Kidney glomerular epithelial cell (primary cell): ENCODE results near the gene LUC7L2.
A peak's percentile ranks its signal among the peaks of the same experiment; 100 is the strongest.
"Not testable (repeated sequence)": the region's sequence is repeated elsewhere in the genome, so short reads cannot be mapped to it uniquely, and the experiment has no call there.

Source experiments
- DNase-seq: peaks from one replicate; lab custom pipeline; 2025; lab: John Stamatoyannopoulos, UW

Gene LUC7L2, protein sequence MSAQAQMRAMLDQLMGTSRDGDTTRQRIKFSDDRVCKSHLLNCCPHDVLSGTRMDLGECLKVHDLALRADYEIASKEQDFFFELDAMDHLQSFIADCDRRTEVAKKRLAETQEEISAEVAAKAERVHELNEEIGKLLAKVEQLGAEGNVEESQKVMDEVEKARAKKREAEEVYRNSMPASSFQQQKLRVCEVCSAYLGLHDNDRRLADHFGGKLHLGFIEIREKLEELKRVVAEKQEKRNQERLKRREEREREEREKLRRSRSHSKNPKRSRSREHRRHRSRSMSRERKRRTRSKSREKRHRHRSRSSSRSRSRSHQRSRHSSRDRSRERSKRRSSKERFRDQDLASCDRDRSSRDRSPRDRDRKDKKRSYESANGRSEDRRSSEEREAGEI

GRCh38 chr7:139359366-139360209, at the start of gene LUC7L2:
Gene LUC7L2 (plus strand): TSS chr7:139359894. CDS start chr7:139360262, 368 bp downstream.
- DNase-seq = peak; percentile 97

GRCh38 chr7:139317939-139318505, 41.7 kb upstream of the LUC7L2 start:
- no peak for DNase-seq

GRCh38 chr7:139321071-139321745, 38.5 kb upstream of the LUC7L2 start:
- no peak for DNase-seq

DNA sequence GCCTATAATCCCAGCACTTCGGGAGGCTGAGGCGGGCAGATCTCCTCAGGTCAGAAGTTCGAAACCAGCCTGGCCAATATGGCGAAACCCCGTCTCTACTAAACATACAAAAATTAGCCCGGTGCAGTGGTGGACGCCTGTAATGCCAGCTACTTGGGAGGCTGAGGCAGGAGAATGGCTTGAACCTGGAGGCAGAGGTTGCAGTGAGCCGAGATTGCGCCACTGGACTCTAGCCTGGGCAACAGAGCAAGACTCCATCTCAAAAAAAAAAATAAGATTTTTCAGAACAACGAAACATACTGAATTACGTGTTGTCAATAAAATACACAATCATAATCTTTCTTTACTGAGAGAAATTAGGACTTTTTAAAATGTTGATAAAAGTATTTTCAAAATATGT, 35.0 kb upstream of the LUC7L2 start:
- not testable (repeated sequence) for DNase-seq

DNA sequence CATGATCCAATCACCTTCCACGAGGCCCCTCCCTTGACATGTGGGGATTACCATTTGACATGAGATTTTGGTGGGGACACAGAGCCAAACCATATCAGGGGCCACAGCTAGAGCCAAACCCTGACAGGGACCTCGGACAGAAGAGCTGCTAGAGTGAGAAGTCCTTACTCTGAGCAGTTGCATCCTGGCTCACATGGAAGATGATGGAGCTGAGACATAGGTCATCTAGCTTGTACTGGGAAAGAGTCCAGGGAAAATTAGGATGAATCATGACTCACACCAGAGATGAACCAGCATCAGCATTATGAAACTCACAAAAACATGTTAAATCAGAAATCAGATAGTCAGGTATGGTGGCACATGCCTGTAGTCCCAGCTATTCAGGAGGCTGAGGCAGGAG, 31.3 kb upstream of the LUC7L2 start:
- DNase-seq = peak; percentile 5

DNA sequence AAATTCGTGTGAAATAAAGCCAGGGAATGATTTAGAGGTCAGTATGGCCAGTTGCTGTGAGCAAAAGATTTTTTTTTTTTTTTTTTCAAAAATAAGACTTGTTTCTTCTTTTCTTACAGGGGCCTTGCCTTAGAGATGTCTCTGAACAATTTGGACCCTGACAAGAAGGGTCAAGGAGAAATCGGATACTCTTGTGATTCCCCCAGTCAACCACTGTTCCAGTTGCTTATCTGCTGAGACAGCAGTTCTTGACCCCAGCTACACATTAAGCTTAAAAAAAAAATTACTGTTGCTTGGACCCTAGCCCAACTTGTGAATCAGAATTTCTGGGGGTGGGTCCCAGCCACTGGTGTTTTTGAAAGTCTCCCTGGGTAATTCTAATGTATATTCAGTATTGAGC, 30.6 kb upstream of the LUC7L2 start:
- no peak for DNase-seq

DNA sequence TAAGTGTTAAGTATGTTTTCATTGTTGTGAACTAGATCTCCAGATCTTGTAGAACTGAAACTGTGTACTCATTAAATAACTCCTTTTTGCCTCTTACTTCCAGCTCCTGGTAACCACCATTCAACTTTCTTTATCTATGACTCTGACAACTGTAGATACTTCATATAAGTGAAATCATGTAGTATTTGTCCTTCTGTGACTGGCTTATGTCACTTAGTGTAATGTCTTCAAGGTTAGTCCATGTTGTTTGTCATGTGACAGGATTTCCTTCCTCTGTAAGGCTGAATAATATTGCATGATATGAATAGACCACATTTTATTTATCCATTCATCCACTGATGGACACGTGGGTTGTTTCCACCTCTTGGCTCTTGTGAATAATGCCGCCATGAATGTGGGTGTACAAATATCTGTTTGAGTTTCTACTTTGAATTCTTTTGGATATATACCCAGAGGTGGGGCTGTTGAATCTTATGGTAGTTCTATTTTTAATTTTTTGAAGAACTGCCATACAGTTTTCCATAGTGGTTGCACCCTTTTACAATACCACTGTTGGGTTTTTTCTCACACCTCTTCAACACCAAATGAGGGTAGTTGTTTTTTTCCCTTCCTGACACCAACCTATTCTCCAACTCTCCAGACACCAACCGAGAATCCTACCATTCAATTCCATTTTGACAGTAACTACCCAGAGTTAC, 29.2 kb upstream of the LUC7L2 start:
- DNase-seq = no peak

GRCh38 chr7:139332697-139333359, 26.9 kb upstream of the LUC7L2 start:
- DNase-seq = no peak

DNA sequence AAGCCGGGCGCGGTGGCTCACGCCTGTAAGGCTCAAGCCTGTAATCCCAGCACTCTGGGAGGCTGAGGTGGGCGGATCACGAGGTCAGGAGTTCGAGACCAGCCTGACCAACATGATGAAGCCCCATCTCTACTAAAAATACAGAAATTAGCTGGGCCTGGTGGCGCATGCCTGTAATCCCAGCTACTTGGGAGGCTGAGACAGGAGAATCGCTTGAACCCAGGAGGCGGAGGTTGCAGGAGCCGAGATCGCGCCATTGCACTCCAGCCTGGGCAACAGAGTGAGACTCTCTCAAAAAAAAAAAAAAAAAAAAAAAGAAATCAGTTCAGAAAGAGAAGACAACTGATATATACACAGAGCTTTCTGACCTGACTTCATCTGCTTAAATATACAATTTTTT, 26.3 kb upstream of the LUC7L2 start:
- DNase-seq = not testable (repeated sequence)

- no peak for DNase-seq
Observed at GRCh38 chr7:139334399-139335150, 25.1 kb upstream of the LUC7L2 start.

DNA sequence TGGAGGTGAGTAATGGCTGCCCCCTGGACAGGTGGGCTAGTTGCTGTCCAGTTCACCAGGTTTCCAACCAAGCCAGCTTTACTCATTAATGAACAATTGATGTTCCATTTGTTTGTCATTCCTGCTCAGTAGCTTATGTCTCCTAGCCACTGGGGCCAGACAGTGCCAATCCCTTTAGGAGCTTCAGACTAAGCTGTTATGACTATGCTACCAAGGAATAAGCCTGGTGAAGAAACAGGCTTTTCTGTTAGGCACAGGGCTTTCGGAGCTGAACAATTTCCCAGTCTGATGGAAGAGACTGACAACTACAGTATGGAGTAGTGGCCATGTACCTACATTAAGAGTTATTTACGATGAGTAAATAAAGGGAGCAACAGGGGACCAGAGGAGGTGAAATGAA, 20.7 kb upstream of the LUC7L2 start:
- DNase-seq = no peak

DNA sequence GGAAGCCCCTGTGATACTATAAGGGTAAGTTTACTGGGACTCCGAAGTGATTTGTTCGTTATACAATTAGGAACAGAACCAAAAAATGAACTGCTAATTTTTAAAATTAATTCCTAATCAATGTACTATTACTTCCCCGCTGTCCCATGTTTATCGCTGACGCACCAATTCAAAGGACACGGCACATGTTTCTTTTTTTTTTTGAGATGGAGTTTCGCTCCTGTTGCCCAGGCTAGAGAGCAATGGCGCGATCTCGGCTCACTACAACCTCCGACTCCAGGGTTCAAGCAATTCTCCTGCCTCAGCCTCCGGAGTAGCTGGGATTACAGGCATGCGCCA, 20.0 kb upstream of the LUC7L2 start:
- DNase-seq = no peak

DNA sequence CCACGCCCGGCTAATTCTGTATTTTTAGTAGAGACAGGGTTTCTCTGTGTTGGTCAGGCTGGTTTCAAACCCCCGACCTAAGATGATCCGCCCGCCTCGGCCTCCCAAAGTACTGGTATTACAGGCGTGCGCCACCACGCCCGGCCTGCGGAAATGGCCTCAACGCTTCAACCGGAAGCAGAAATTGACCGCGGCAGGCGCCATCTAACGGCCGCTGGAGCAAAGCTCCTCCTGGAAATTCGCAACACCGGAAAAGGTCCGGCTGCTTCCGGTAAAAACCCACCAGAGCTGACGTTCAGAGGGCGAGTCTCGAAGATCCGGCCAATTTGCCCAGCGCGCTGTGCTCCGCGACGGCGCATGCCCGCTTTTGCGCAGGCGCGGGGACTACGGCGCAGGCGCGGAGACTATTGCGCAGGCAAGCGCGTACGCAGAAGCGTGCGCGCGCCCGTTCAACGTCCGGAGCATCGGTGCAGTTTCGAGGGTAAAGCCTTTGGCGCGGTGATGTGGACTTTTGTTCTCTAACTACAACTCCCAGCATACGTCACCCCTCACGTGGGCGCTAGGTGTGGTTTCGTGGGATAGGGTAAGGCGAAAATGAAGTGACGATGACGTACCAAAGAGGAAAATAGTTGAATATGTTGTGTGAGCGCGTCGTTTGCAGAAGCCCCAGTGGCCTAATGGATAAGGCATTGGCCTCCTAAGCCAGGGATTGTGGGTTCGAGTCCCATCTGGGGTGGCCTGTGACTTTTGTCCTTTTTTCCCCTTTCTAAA, 19.5 kb upstream of the LUC7L2 start:
- DNase-seq = peak; percentile 96

DNA sequence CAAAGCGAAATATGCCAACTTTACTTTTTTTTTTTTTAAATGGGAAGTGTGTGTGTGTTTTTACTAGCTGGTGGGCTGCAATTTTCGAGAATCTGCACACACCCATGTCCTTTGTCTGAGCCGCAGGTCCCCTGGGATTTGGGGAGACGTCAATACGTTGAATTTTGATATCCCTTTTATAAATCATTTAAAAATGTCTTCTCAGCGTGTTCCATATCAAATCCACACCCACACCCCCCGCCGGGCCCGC, 19.0 kb upstream of the LUC7L2 start:
- no peak for DNase-seq

- DNase-seq = peak; percentile 72
Observed at GRCh38 chr7:139341058-139341775, 18.5 kb upstream of the LUC7L2 start, which contains the start of gene FMC1. Gene FMC1 (plus strand): TSS chr7:139341337. CDS start chr7:139341385, 48 bp downstream.

- DNase-seq = peak; percentile 88
Observed at GRCh38 chr7:139341776-139342226, 17.9 kb upstream of the LUC7L2 start.

DNA sequence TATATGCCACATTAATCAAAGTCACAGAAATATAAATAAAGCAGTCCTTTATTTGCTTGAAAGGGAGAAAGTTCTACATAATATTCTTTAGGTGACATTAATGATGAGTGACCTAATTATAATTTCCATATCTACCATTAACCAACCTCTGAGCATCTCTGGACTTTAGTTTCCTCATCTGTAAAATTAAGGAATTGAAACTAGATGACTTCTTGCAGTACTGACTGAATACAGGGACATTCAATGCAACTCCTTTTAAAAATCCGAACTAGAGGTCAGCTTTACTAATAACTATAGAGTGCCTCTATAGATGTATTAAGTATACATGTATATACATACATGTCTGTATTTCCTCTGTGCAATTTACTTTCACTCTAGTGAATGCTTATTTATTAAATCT, 14.7 kb upstream of the LUC7L2 start:
- no peak for DNase-seq

GRCh38 chr7:139351027-139351426, 8.7 kb upstream of the LUC7L2 start:
- no peak for DNase-seq

GRCh38 chr7:139354729-139355128, 5.0 kb upstream of the LUC7L2 start:
- no peak for DNase-seq
